ENCODE measurements around the gene CAPN14.

CAPN14 gene

GRCh38 chr2:31148514-31148913 is 68.8 kb downstream of the CAPN14 start:
- no peak for DNase-seq (ENCODE audit: low read depth in 2 of 2, low spot score in 1 of 2)

GRCh38 chr2:31147645-31148044 is 69.7 kb downstream of the CAPN14 start:
- no peak for DNase-seq (ENCODE audit: low read depth in 2 of 2, low spot score in 1 of 2)

- no peak for DNase-seq (ENCODE audit: low read depth in 2 of 2, low spot score in 1 of 2)
Observed at GRCh38 chr2:31142110-31142509, 75.2 kb downstream of the CAPN14 start.

GRCh38 chr2:31141443-31142085 is 75.8 kb downstream of the CAPN14 start:
- DNase-seq (ENCODE audit: low read depth in 2 of 2, low spot score in 1 of 2) = no peak

GRCh38 chr2:31140151-31140550 is 77.2 kb downstream of the CAPN14 start:
- DNase-seq (ENCODE audit: low read depth in 2 of 2, low spot score in 1 of 2) = no peak

- DNase-seq (ENCODE audit: low read depth in 2 of 2, low spot score in 1 of 2) = no peak
Observed at GRCh38 chr2:31139671-31140070, 77.6 kb downstream of the CAPN14 start.

- DNase-seq (ENCODE audit: low read depth in 2 of 2, low spot score in 1 of 2) = no peak
Observed at GRCh38 chr2:31138037-31138962, 79.0 kb downstream of the CAPN14 start, which contains the start of gene GALNT14. Gene GALNT14 (minus strand): TSS chr2:31138440. CDS start chr2:31138086, 354 bp downstream.

- no peak for DNase-seq (ENCODE audit: low read depth in 2 of 2, low spot score in 1 of 2)
Observed at GRCh38 chr2:31137211-31138036, 79.9 kb downstream of the CAPN14 start.

GRCh38 chr2:31136732-31137131 is 80.6 kb downstream of the CAPN14 start:
- no peak for DNase-seq (ENCODE audit: low read depth in 2 of 2, low spot score in 1 of 2)

- DNase-seq (ENCODE audit: low read depth in 2 of 2, low spot score in 1 of 2) = no peak
Observed at GRCh38 chr2:31136000-31136399, 81.3 kb downstream of the CAPN14 start.

- no peak for DNase-seq (ENCODE audit: low read depth in 2 of 2, low spot score in 1 of 2)
Observed at GRCh38 chr2:31134480-31134879, 82.8 kb downstream of the CAPN14 start.

GRCh38 chr2:31132786-31133185 is 84.5 kb downstream of the CAPN14 start:
- DNase-seq (ENCODE audit: low read depth in 2 of 2, low spot score in 1 of 2) = no peak

GRCh38 chr2:31131871-31132270 is 85.4 kb downstream of the CAPN14 start:
- DNase-seq (ENCODE audit: low read depth in 2 of 2, low spot score in 1 of 2) = no peak

GRCh38 chr2:31129375-31130171 is 87.7 kb downstream of the CAPN14 start:
- DNase-seq (ENCODE audit: low read depth in 2 of 2, low spot score in 1 of 2) = no peak

- DNase-seq (ENCODE audit: low read depth in 2 of 2, low spot score in 1 of 2) = no peak
Observed at GRCh38 chr2:31127931-31128330, 89.4 kb downstream of the CAPN14 start.

GRCh38 chr2:31125918-31126695 is 91.2 kb downstream of the CAPN14 start:
- DNase-seq (ENCODE audit: low read depth in 2 of 2, low spot score in 1 of 2) = no peak

- no peak for DNase-seq (ENCODE audit: low read depth in 2 of 2, low spot score in 1 of 2)
Observed at GRCh38 chr2:31124904-31125303, 92.4 kb downstream of the CAPN14 start.

All from stimulated activated CD8-positive, alpha-beta memory T cell treated with anti-CD3 and anti-CD28 coated beads, Interleukin-4, amount 100 ng/mL, for 1 hour (primary cell).